ENCODE measurements around the gene OR5K3. TPM values are rescaled to one million over a fixed set of nuclear protein-coding genes. Genes with fewer than 3 reads are reported as not detected.

Gene OR5K3
- total RNA-seq, 1 donor from 2014 or later, result not detected

Other genes starting within 250 kb of the OR5K3 start
- not detected in 2 replicates for gene OR5H14, start 243.2 kb upstream of the OR5K3 start, total RNA-seq
- gene OR5H15, start 224.0 kb upstream of the OR5K3 start, total RNA-seq, result not detected in 2 replicates
- gene OR5H6, start 126.4 kb upstream of the OR5K3 start, total RNA-seq, result not detected in 2 replicates
- gene OR5H2, start 108.2 kb upstream of the OR5K3 start, total RNA-seq, result not detected in 2 replicates
- gene OR5K4, start 36.8 kb upstream of the OR5K3 start, total RNA-seq, result not detected in 2 replicates
- gene OR5K1, start 72.5 kb downstream of the OR5K3 start, total RNA-seq, result not detected in 2 replicates
- not detected in 2 replicates for gene OR5K2, start 107.0 kb downstream of the OR5K3 start, total RNA-seq
- gene CLDND1, start 132.2 kb downstream of the OR5K3 start, total RNA-seq, result 314 and 328 TPM in 2 replicates
- gene GPR15, start 141.3 kb downstream of the OR5K3 start, total RNA-seq, result 5.6 and 6.8 TPM in 2 replicates
- gene CPOX, start 202.9 kb downstream of the OR5K3 start, total RNA-seq, result 42.2 and 47.4 TPM in 2 replicates